Fibroblast of the aortic adventitia (primary cell): Measurements from ENCODE around the gene SLC25A22. TPM values are rescaled to one million over a fixed set of nuclear protein-coding genes. Genes with fewer than 3 reads are reported as not detected.

Source experiments
- DNase-seq: peaks from one replicate; pipeline ENCODE4 v3.0.0-alpha.2; 2010; ENCODE audit warnings: low read depth
- H3K4me3 ChIP-seq: 2 replicates; pipeline ENCODE4 v1.5.1; 2011; ENCODE audit warnings: low read depth, mild to moderate bottlenecking, control low read depth, low read length, moderate library complexity
- total RNA-seq: library from RNA; depleted of rRNA; stranded (reverse); fragments of >200 nt; gene quantifications from 2 replicates; pipeline ENCODE4 v1.2.3, GENCODE V29; 2012; ENCODE audit warnings: low replicate concordance
- TF ChIP-seq, protein P1 (sequence below): IDR thresholded peaks from 2 replicates; pipeline ENCODE4 v1.5.1; 2011; ENCODE audit warnings: mild to moderate bottlenecking, low read length, control low read depth, inconsistent platforms; ENCODE audit not compliant: insufficient read depth

SLC25A22 gene
- total RNA-seq, 1 donor: 16.7 TPM

DNA sequence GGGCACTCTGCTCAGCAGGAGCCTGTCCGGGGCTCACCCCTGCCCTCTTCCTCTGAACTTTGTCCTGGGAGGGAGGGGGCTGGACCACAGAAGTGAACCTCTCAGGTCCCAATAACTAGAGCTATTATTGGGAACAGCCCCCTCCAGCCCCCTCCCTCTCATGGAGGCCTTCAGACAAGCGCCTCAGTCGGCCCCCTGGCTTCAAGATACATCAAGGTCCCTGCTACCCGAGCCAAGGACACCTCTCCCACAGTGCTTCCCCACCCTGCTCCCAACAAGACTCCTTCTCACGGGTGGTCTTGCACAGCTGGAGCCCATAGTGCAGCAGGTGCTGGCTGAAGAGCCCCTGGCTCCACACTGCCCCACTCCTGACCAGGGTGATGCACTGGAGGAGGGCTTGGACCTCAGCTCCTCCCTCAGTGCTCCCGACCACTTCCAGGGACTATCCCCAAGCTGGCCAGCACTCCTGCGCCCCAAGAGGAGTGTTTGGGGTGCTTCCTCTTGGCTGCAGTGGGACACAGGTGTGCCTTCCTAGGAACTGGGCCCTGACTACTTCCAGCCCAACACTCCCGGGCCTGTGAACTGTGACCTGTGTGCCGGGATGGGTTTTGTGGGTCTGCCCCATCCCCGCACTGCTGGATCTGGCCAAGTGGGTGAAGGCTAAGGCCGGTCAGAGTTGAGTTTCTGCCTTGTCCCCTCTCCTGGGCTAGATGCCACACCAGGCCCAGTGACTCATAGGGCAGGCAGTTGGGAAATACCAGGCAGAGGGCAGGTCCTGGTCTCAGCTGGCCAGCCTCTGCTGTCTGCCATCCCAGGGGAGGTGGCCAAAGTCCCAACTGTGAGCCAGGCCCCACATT, 22.8 kb upstream of the SLC25A22 start:
- H3K4me3 ChIP-seq: peak overlapping the region; percentile 88
- DNase-seq: peak; percentile 63
- TF ChIP-seq, protein P1, sequence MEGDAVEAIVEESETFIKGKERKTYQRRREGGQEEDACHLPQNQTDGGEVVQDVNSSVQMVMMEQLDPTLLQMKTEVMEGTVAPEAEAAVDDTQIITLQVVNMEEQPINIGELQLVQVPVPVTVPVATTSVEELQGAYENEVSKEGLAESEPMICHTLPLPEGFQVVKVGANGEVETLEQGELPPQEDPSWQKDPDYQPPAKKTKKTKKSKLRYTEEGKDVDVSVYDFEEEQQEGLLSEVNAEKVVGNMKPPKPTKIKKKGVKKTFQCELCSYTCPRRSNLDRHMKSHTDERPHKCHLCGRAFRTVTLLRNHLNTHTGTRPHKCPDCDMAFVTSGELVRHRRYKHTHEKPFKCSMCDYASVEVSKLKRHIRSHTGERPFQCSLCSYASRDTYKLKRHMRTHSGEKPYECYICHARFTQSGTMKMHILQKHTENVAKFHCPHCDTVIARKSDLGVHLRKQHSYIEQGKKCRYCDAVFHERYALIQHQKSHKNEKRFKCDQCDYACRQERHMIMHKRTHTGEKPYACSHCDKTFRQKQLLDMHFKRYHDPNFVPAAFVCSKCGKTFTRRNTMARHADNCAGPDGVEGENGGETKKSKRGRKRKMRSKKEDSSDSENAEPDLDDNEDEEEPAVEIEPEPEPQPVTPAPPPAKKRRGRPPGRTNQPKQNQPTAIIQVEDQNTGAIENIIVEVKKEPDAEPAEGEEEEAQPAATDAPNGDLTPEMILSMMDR: no peak

DNA sequence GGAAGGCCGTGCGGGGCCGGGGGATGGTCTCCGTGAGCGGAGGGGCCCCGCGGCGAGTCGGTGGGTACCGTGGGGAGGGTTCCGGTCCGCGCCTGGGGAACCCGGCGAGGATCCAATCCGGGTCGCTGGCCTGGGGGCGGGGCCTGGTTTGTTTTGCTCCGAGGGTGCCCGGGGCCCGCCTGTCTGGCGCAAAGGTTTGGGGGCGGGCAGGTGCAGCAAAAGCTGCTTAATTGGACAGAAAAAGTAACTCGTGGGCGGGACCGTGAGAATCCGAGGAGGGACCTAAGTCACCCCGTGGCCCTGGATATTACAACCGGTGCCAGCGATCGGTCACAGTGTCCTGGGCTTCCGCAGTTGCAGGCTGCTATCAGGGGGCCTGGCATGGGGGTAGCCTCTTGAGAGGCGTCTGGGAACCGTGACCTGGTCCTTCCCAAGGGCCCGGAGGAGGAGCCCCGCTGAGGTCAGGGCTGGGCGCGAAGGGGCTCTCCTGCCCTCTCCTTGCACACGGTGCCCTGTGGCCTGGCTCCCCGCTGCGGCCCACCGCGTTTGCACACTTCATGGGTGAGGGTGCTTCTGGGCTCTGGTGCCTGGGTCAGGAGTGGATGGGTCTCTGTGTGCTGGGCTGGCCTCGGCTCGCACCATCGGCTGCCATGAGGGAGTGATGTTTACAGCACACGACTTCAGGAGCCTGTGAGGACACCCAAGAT, 22.0 kb upstream of the SLC25A22 start:
- peak; percentile 43 for DNase-seq
- H3K4me3 ChIP-seq: peak overlapping the region; percentile 88
- TF ChIP-seq, protein P1: no peak

DNA sequence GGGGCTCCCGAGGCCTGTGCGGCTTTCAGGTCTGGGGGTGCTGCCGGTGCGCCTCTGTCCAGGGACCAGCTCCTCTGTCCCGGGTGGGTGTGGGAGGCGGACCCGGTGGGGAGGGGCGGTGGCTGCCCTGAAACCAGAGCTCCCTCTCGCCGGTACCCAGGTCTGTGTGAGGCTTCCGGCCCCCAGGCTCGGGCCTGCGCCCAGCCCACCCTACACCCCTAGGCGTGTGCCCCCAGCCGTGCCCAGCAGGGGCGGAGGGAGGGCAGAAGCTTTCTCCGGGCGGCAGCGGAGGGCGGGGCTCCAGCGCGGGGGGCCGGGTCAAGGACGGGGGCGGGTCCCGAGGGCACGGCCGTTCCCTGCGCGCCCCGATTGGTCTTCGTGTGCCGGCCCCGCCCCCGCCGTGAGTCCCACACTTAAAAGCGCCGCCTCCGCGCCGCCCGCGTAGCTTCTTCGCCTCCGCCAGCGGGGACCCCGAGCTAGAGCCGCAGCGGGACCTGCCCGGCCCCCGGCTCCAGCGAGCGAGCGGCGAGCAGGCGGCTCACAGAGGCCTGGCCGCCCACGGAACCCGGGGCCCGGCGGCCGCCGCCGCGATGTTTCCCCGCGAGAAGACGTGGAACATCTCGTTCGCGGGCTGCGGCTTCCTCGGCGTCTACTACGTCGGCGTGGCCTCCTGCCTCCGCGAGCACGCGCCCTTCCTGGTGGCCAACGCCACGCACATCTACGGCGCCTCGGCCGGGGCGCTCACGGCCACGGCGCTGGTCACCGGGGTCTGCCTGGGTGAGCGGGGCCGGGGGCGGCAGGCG, 21.2 kb upstream of the SLC25A22 start:
- peak; percentile 78 for DNase-seq
- TF ChIP-seq, protein P1: peak; percentile 27
- peak overlapping the region; percentile 88 for H3K4me3 ChIP-seq

DNA sequence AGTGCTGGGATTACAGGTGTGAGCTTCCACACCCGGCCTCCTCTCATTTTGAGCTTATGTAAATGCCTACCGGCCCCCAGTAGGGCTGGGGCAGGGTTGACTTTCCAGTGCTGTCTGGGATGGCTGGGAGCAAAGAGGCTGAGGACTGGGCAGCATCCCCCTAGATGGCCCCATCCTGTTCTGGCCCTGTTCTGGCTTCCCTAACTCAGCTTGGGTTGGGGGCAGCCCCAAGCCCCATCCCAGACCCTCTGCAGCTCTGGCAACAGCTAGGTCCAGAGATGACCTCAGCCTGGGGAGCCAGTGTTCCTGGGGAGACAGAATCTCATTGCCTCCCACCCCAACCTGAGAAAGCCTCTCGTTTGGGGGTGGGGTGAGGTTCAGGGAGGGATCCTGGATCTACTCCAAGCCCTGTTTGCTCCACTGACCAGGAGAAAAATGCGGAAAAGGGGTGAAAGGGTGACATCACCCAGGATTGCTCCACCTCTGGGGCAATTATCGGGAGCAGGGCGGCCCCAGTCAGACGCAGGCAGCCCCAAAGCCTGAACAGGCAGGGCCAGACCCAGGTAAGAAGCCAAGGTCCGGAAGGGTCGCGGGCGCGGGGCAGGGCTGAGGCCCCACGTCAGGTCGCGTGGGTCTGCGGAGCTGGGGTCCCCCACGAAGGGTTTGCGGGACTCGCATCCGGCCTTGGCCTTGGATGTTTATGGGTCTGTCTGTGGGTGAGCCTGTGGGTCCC, 20.5 kb upstream of the SLC25A22 start, which contains the start of gene PNPLA2:
TSS of gene PNPLA2 (plus strand) at position 519 of the 733 bp plus-strand sequence. CDS start 805 bp downstream, outside the sequence.
- DNase-seq: peak; percentile 76
- TF ChIP-seq, protein P1: no peak
- H3K4me3 ChIP-seq: peak within 1 kb of the TSS; percentile 88

DNA sequence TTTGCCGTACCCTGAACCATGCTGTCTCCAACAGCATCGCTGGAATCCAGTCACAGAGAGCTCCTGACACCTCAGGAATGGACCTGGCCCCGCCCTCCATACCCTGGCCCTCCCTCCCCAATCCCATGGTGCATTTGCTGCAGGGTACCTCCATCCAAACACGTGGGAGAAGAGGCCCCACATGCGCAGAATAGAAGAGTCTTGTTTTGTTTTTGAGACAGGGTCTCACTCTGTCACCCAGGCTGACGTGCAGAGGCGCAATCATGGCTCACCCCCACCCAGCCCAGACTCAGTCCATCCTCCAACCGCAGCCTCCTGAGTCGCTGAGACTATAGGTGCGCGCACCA, 18.3 kb upstream of the SLC25A22 start:
- TF ChIP-seq, protein P1: no peak
- DNase-seq: no peak
- no peak overlapping the region for H3K4me3 ChIP-seq
